Neural progenitor cell (in vitro differentiated cells): Measurements from ENCODE around the gene SEC63.

Source experiments
- EZH2phosphoT487 ChIP-seq: fragments of 200-600 bp; sonication (generic); IDR thresholded peaks from 2 replicates; pipeline ENCODE4 v1.6.1; 2017; ENCODE audit warnings: antibody characterized with exemption
- TF ChIP-seq, protein P1 (sequence below): fragments of 200-600 bp; sonication (generic); IDR thresholded peaks from 2 replicates; pipeline ENCODE4 v1.5.1; 2017; ENCODE audit warnings: antibody characterized with exemption, mild to moderate bottlenecking

DNA sequence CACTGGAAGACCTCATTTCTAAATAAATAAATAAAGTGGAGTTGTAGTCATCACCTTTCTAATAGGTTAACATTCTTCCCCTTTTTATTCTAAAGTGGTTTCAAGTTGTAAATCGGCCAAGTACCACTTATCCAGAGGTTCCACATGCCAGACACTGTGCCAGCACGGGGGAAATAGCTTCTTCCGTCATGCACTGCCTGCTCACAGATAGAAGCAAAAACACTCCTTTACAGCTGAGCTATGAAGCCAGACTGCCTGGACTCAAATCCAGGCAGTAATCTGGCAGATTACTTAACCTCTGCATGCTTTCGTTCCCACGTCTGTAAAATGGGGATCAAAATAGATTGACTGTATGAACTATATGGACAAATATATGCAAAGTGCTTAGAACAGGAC, 116.7 kb downstream of the SEC63 start:
- TF ChIP-seq, protein P1, sequence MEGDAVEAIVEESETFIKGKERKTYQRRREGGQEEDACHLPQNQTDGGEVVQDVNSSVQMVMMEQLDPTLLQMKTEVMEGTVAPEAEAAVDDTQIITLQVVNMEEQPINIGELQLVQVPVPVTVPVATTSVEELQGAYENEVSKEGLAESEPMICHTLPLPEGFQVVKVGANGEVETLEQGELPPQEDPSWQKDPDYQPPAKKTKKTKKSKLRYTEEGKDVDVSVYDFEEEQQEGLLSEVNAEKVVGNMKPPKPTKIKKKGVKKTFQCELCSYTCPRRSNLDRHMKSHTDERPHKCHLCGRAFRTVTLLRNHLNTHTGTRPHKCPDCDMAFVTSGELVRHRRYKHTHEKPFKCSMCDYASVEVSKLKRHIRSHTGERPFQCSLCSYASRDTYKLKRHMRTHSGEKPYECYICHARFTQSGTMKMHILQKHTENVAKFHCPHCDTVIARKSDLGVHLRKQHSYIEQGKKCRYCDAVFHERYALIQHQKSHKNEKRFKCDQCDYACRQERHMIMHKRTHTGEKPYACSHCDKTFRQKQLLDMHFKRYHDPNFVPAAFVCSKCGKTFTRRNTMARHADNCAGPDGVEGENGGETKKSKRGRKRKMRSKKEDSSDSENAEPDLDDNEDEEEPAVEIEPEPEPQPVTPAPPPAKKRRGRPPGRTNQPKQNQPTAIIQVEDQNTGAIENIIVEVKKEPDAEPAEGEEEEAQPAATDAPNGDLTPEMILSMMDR, result no peak
- TF ChIP-seq EZH2phosphoT487, result no peak
